Lower leg skin (tissue), 3 donors: ENCODE results near the gene INTS4.

Experiments
- CTCF ChIP-seq, 3 donors: fragments of 450-650 bp; IDR thresholded peaks; one replicate each; pipeline ENCODE4 v1.5.1; 2016; ENCODE audit warnings: antibody characterized with exemption in 3 of 3, mild to moderate bottlenecking in 3 of 3, moderate library complexity in 2 of 3
- POLR2A ChIP-seq, 2 donors: fragments of 450-650 bp; IDR thresholded peaks; one replicate each; pipeline ENCODE4 v1.6.1; 2016 to 2017; ENCODE audit warnings: antibody characterized with exemption in 2 of 2, mild to moderate bottlenecking in 1 of 2, moderate library complexity in 1 of 2

- TF ChIP-seq POLR2A (IDR thresholded peaks at IDR 0.05): no peak
- no peak for TF ChIP-seq CTCF (IDR thresholded peaks at IDR 0.05)
Measured at GRCh38 chr11:77828926-77829325, 165.5 kb downstream of the INTS4 start.
